HepG2 (cell line): Measurements from ENCODE around the gene TP73. TPM values are rescaled to one million over a fixed set of nuclear protein-coding genes. Genes with fewer than 3 reads are reported as not detected.

ENCODE experiments used
- ATAD3A ChIP-seq: sonication (generic); formaldehyde crosslinking; IDR thresholded peaks from 2 replicates; pipeline ENCODE4 v1.4.0; 2020; ENCODE audit warnings: missing genetic modification reagents
- CAMTA2 ChIP-seq: sonication (generic); formaldehyde crosslinking; IDR thresholded peaks from 2 replicates; pipeline ENCODE4 v1.4.0; 2020; ENCODE audit warnings: mild to moderate bottlenecking, missing genetic modification reagents, borderline replicate concordance
- CEBPB ChIP-seq: IDR thresholded peaks from 2 replicates; pipeline ENCODE4 v1.6.1; 2011; ENCODE audit warnings: low read depth, low read length, improper control_type of control experiment, borderline replicate concordance
- ESRRA ChIP-seq: sonication (generic); formaldehyde crosslinking; IDR thresholded peaks from 2 replicates; pipeline ENCODE4 v1.5.1; 2020; ENCODE audit warnings: mild to moderate bottlenecking, low read depth, missing genetic modification reagents
- FOXO1 ChIP-seq: sonication (generic); formaldehyde crosslinking; IDR thresholded peaks from 2 replicates; pipeline ENCODE4 v1.4.0; 2020; ENCODE audit warnings: missing genetic modification reagents
- GATAD1 ChIP-seq: IDR thresholded peaks from 2 replicates; pipeline ENCODE4 v1.6.1; 2016; ENCODE audit warnings: missing genetic modification reagents, missing compliant biosample characterization
- KMT2A ChIP-seq: sonication (generic); formaldehyde crosslinking; IDR thresholded peaks from 2 replicates; pipeline ENCODE4 v1.4.0; 2020; ENCODE audit warnings: missing genetic modification reagents
- MIXL1 ChIP-seq: IDR thresholded peaks from 2 replicates; pipeline ENCODE4 v1.6.1; 2016
- NFIB ChIP-seq: sonication (generic); formaldehyde crosslinking; IDR thresholded peaks from 2 replicates; pipeline ENCODE4 v1.9.0; 2021; ENCODE audit warnings: missing genetic modification reagents, mild to moderate bottlenecking, borderline replicate concordance
- RNF219 ChIP-seq: sonication (generic); formaldehyde crosslinking; IDR thresholded peaks from 2 replicates; pipeline ENCODE4 v1.5.0; 2020; ENCODE audit warnings: mild to moderate bottlenecking, missing genetic modification reagents
- SALL1 ChIP-seq: sonication (generic); formaldehyde crosslinking; IDR thresholded peaks from 2 replicates; pipeline ENCODE4 v1.8.0; 2022; ENCODE audit warnings: mild to moderate bottlenecking, missing genetic modification reagents
- SKI ChIP-seq: fragments of 450-650 bp; IDR thresholded peaks from one replicate; pipeline ENCODE4 v1.6.1; 2018; ENCODE audit warnings: mild to moderate bottlenecking; ENCODE audit not compliant: partially characterized antibody
- TFAP4 ChIP-seq: sonication (generic); IDR thresholded peaks from 2 replicates; pipeline ENCODE4 v1.6.1; 2016; ENCODE audit warnings: low read depth, borderline replicate concordance
- TRIM24 ChIP-seq: sonication (generic); formaldehyde crosslinking; IDR thresholded peaks from 2 replicates; pipeline ENCODE4 v1.8.0; 2022; ENCODE audit warnings: mild to moderate bottlenecking, missing genetic modification reagents
- YEATS4 ChIP-seq: sonication (generic); formaldehyde crosslinking; IDR thresholded peaks from 2 replicates; pipeline ENCODE4 v1.4.0; 2020; ENCODE audit warnings: missing genetic modification reagents, borderline replicate concordance
- ZBTB44 ChIP-seq: sonication (generic); formaldehyde crosslinking; IDR thresholded peaks from 2 replicates; pipeline ENCODE4 v1.4.0; 2020; ENCODE audit warnings: missing genetic modification reagents
- ZFX ChIP-seq: sonication (generic); formaldehyde crosslinking; IDR thresholded peaks from 2 replicates; pipeline ENCODE4 v1.4.0; 2020; ENCODE audit warnings: mild to moderate bottlenecking, low read depth, missing genetic modification reagents, moderate library complexity
- ZFYVE20 ChIP-seq: sonication (generic); formaldehyde crosslinking; IDR thresholded peaks from 2 replicates; pipeline ENCODE4 v1.8.0; 2023; ENCODE audit warnings: low read depth, mild to moderate bottlenecking, moderate library complexity, missing genetic modification reagents, borderline replicate concordance
- ZIK1 ChIP-seq: sonication (generic); formaldehyde crosslinking; IDR thresholded peaks from 2 replicates; pipeline ENCODE4 v1.5.0; 2020; ENCODE audit warnings: mild to moderate bottlenecking, low read depth, missing genetic modification reagents, borderline replicate concordance
- ZNF3 ChIP-seq: IDR thresholded peaks from 2 replicates; pipeline ENCODE4 v1.7.0; 2017; ENCODE audit warnings: inconsistent platforms
- ZNF333 ChIP-seq: sonication (generic); formaldehyde crosslinking; IDR thresholded peaks from 2 replicates; pipeline ENCODE4 v1.4.0; 2020; ENCODE audit warnings: mild to moderate bottlenecking, missing genetic modification reagents, borderline replicate concordance
- ZNF350 ChIP-seq: sonication (generic); formaldehyde crosslinking; IDR thresholded peaks from 2 replicates; pipeline ENCODE4 v1.4.0; 2020; ENCODE audit warnings: mild to moderate bottlenecking, low read depth, missing genetic modification reagents, borderline replicate concordance
- ZNF432 ChIP-seq: sonication (generic); formaldehyde crosslinking; IDR thresholded peaks from 2 replicates; pipeline ENCODE4 v1.5.0; 2020; ENCODE audit warnings: missing genetic modification reagents, mild to moderate bottlenecking, borderline replicate concordance
- ZNF547 ChIP-seq: sonication (generic); formaldehyde crosslinking; IDR thresholded peaks from 2 replicates; pipeline ENCODE4 v1.5.1; 2020; ENCODE audit warnings: mild to moderate bottlenecking, missing genetic modification reagents
- ZNF563 ChIP-seq: sonication (generic); formaldehyde crosslinking; IDR thresholded peaks from 2 replicates; pipeline ENCODE4 v1.8.0; 2022; ENCODE audit warnings: mild to moderate bottlenecking, moderate library complexity, missing genetic modification reagents
- ZNF724P ChIP-seq: sonication (generic); formaldehyde crosslinking; IDR thresholded peaks from 2 replicates; pipeline ENCODE4 v1.8.0; 2022; ENCODE audit warnings: missing genetic modification reagents, borderline replicate concordance
- ZNF777 ChIP-seq: sonication (generic); formaldehyde crosslinking; IDR thresholded peaks from 2 replicates; pipeline ENCODE4 v1.4.0; 2020; ENCODE audit warnings: missing genetic modification reagents
- polyA plus RNA-seq, 8 experiments: library from polyadenylated mRNA; depleted of rRNA in 3 of 8; stranded (reverse) in 7 of 8; unstranded in 1 of 8; fragments of >200 nt; fragmentation: Illumina TruSeq in 4 of 8; extraction: Trizol in 4 of 8; gene quantifications; 2 replicates each; pipeline versions ENCODE4 v1.2.1 to v1.2.3, GENCODE V29; 2011 to 2016; ENCODE audit warnings: low read depth in 4 of 8, missing spikeins in 1 of 8, mixed read lengths in 1 of 8; ENCODE audit not compliant: insufficient read depth in 1 of 8
- total RNA-seq, 5 experiments: library from RNA; depleted of rRNA; stranded (reverse); fragments of >200 nt; fragmentation: Illumina TruSeq; extraction: Trizol; gene quantifications; 2 replicates each; pipeline ENCODE4 v1.2.3, GENCODE V29; 2016; ENCODE audit warnings: low read depth in 1 of 5

The TP73 gene
- total and polyA plus RNA-seq, 2 of the 13 experiments (the other 11 are each of a cell fraction or from before 2014, with no cell fraction given) = 0.49 to 1.1 TPM

- TF ChIP-seq CEBPB = no peak
- no peak for TF ChIP-seq SKI
- no peak for TF ChIP-seq ZNF350
- no peak for TF ChIP-seq ESRRA
- TF ChIP-seq ZFYVE20 (CRISPR knock-in tag) = no peak
- no peak for TF ChIP-seq SALL1 (CRISPR knock-in tag)
- TF ChIP-seq GATAD1 (CRISPR knock-in tag) = peak; percentile 87
- no peak for TF ChIP-seq MIXL1 (CRISPR knock-in tag)
- TF ChIP-seq YEATS4 (CRISPR knock-in tag) = peak; percentile 24; the same call in 1 of the 2 replicates
- TF ChIP-seq ZBTB44 (CRISPR knock-in tag) = no peak
- peak; percentile 65 for TF ChIP-seq ZFX (CRISPR knock-in tag)
- TF ChIP-seq ZNF724P (CRISPR knock-in tag) = no peak
- peak; percentile 55; the same call in 1 of the 2 replicates for TF ChIP-seq TFAP4
- peak; percentile 65; the same call in 1 of the 2 replicates for TF ChIP-seq ZNF547
- TF ChIP-seq CAMTA2 = no peak
- TF ChIP-seq TRIM24 (CRISPR knock-in tag) = no peak
- no peak for TF ChIP-seq ZNF563
- no peak for TF ChIP-seq RNF219
- TF ChIP-seq ZNF333 (CRISPR knock-in tag) = no peak
- TF ChIP-seq ATAD3A = no peak
- no peak for TF ChIP-seq FOXO1 (CRISPR knock-in tag)
- TF ChIP-seq KMT2A (CRISPR knock-in tag) = no peak; the same call in 1 of the 2 replicates
- TF ChIP-seq NFIB (CRISPR knock-in tag) = no peak
- no peak for TF ChIP-seq ZNF777 (CRISPR knock-in tag)
- no peak for TF ChIP-seq ZIK1 (CRISPR knock-in tag)
- TF ChIP-seq ZNF3 (CRISPR knock-in tag) = no peak
- no peak for TF ChIP-seq ZNF432 (CRISPR knock-in tag)
These were observed 94.7 kb downstream of the TP73 start (continued) for GRCh38 chr1:3746830-3747521.
